NCI-H82 treated with DMSO at 0.1 percent for 48 hours (cell line): ENCODE data around the gene NR5A2.
"Not testable (repeated sequence)": the region's sequence is repeated elsewhere in the genome, so short reads cannot be mapped to it uniquely, and the experiment has no call there.

Source experiments
- DNase-seq: peaks from one replicate; lab custom pipeline; 2025; ENCODE audit not compliant: unreplicated experiment; lab: John Stamatoyannopoulos, UW

Gene NR5A2

DNA sequence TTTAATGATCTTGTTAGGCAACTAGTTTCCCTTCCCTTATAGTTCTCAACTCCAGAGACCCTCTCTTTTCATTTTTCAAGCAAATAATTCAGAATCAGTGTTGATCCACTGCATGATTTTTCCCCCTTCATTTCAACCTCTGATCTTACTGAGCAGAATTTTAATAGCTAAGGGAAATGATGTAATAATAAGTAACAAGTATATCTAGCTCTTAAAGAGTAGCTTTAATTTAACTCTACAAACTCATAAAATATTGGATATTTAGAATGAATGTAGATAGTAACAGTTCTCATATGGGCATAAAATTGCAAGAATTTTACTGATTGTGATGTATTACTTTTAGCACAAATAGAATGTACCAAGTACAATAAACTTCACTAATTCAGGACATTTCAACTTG lies 130.2 kb downstream of the NR5A2 start:
- no peak for DNase-seq

DNA sequence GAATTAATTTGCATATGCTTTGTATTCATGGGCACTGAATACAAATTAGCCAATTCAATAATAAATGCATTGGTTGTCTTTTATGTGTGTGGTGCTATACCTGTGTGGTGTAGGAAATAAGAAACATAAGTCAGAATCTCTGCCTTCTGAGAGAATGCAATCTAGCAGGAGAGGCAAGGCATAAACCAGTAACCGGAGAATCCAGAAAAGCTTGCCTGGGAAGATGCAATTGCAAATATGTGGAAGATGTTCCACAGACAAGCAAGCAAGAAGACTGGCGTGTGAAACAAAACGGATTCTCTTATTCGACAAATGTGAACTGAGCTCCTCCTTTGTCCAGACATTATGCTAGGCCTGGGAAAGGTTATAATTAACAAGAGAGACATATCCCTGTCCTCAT lies 134.3 kb downstream of the NR5A2 start:
- DNase-seq, result no peak

DNA sequence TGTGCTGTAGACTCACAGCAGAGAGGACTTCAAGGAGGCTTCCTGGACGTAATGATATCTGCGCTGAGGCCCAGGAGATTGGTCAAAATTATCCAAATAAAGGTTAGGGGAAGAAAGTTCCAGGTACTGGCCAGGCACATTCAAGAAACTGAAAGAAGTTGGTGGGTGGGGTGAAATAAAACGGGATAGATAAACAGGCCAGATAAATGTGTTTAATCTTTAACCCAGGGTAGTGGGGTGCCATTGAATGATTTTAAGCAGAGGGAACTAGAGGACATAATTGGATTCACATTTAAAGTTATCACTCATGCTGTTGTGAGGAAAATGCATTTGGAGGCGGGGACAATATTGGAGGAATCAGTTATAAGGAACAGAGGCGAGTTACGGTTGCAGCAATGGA lies 134.7 kb downstream of the NR5A2 start:
- no peak for DNase-seq

DNA sequence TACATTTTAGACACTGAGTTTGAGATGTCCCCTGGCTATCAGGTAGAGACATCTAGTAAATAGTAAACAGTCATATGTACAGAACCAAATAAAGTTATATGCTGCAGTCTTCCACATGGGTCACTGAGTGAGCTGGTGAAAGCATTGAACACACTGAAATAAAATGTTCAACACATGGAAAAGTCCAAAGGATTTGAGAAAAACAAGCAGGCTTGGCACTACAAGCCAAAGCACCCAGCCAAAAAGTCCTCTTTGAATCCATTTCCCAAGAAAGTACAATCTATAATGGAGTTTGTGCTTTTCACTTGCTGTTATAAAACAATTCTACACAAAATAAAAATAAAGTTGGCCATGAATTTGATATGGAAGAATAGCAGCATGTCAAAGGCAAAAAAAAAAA lies 135.4 kb downstream of the NR5A2 start:
- no peak for DNase-seq

DNA sequence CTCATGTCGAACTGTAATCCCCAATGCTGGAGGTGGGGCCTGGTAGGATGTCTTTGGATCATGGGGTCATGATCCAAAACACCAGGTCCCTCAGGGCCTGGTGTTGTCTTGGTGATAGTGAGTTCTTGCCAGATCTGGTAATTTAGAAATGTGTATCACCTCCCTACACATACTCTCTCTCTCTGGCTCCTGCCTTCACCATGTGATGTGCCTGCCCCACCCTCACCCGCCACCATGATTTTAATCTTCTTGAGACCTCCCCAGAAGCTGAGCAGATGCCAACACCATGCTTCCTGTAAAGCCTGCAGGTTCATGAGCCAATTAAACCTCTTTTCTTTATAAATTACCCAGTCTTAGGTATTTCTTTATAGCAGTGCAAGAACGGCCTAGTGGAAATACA lies 136.4 kb downstream of the NR5A2 start:
- DNase-seq, result no peak

DNA sequence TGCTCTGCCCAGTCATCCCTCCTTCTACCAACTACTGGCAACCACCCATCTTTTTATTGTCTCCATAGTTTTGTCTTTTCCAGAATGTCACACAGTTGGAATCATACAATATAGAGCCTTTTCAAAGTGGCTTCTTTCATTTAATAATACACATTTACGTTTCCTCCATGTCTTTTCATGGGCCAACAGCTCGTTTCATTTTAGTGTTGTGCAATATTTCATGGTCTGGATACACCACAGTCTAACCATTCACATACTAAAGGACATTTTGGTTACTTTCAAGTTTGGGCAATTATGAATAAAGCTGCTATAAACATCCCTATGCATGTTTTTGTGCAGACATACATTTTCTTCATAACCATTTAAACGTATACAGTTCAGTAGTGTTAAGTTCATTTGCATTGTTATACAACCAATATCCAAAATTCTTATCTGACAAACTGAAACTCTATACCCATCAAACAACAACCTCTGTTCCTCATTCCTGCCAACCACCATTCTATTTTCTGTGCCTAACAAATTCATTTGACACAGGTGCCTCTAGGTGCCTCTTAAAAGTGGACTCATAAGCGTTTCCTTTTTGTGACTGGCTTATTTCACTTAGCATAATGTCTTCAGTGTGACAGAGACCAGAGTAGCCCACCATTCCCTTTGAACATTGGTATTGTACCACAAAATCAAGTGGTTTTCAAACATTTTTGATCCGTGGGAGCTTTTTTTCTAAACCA lies 138.1 kb downstream of the NR5A2 start:
- no peak for DNase-seq

DNA sequence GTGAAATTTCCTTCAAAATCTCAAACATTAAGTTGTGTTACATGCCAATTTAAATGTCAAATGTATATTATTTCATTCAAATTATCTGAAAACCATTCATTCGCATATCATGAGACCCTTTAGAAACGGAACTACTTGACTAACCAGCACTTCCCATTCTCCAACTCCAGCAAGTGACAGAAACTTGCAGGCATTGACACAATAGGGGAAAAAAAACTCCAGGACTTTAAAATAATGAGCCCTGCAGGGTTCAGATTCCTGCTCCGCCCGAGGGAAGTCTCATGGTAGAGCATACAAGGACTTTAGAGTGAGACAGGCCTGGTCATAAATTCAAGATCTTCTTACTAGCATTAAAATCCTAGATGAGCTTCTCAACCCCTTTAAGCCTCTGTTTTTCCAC lies 138.9 kb downstream of the NR5A2 start:
- DNase-seq, result no peak

DNA sequence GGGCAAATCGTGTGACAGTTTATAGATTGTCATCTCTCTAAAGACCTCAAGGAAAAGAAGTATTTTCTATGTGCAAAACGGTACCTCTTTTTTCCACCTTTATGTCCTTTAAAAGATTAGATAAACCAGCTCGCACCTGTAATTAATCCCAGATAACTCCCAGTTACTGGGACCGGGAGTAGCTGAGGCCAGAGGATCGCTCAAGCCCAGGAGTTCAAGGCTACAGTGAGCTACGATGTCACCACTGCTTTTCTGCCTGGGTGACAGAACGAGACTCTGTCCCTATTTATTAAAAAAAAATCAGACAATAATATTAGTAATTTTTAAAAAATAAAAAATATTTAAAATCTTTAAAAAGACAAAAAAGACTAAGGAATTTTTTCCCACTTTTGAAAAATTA lies 141.4 kb downstream of the NR5A2 start:
- DNase-seq, result no peak

DNA sequence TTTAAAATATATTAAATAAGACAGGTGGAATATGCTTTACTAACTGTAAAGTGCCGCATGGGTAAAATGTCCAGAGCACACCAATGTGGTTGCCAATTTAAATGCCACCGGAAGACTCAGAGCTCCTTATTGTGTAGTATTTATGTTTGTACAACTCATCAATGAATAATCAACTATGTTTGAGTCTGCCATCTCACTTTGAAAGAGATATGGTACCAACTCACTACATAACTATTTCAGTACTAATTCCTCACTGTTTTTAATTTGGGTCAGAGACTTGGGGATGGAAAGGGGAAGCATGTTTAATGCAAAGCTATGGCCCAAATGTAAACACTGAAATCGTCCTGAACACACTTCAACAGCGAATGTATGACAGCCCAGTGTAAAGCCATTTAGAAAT lies 144.8 kb downstream of the NR5A2 start:
- no peak for DNase-seq

DNA sequence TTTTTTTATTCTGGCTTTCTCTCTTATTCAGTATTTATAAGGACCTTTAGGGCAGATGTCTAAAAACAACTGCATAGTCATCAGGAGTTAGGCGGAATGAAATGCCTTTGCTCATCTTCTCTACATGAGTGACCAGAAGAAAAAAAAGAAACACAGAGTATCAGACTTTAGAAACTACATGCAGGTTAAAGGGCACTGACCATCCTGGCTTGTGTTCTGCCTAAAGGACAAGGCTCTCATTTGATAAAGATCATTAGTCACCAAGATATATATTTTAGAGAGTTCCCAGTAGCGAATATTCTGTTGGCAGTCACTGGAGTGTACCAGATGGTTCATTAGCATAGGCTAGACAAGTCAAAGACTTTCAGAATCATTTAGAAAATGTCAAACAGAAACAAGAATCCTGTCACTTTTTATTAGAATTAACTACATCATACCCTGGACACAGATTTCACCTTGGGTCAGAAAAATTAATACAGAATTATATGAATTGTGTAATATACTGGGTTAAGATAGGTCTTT lies 145.6 kb downstream of the NR5A2 start:
- DNase-seq, result no peak

DNA sequence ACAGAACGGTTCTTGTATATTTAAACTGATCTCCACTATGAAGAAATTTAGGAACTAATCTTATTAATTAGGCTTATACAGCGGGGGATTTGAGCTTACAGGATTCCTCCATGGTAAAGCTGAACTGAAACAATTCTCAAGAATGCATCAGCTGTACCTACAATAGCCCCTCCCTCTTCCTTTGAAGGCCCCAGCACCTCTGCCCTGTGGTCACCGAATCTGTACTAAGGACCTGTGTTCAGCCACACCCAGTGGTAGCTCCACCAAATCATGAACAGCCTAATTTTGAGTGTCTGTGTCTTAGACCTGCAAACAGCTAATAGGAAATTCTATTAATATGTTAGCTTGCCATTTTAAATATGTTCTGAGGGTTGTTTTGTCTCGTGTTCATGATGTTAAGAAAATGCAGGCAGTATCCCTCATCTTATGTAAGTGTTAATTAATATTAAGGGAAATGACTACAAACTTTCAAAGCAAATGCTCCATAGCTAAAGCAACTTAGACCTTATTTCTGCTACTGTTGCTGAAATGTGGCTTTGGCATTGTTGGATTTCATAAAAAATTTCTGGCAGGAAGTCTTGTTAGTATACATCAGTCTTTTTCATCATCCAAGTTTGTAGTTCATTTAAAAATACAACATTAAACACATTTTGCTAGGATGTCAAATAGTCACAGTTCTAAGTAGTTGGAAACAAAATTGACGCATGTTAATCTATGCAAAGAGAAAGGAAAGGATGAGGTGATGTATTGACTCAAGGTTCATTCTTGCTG lies 147.2 kb downstream of the NR5A2 start:
- DNase-seq, result no peak

DNA sequence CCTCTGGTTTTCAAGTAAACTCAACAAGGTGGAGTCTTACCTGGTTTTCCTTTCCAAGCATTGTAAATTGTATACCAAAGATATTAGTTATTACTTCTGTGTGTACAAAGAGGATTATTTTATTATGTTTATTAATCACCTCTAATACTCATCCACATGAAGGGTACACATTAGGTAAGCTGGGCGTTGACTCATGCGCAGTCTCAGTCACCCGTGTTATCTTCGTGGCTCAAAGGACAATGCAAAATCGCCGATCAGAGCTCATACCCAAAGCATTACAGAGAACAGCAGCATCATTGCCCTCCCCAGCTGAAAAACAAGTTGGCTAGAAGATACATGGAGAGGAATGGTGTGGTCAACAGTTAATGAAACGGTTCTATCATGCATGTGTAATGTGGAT lies 148.7 kb downstream of the NR5A2 start:
- no peak for DNase-seq

DNA sequence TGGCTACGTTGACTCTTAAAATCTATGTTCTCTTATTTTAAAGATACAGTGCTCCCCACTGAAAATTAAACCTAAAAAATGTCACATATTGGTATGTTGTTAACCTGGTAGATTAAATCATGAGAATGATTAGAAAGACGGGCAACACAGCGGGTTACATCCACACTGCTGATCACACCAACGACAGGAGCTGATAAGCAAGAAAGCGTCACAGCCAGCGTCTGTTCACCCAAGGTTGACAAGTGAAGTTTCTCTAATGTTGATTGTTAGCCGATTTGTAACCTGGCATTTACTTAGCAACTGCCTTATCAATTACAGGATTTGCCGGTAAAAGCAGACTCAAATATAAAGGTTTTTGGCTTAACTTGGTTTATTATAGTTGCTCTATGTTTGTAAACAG lies 149.3 kb downstream of the NR5A2 start:
- DNase-seq, result no peak

DNA sequence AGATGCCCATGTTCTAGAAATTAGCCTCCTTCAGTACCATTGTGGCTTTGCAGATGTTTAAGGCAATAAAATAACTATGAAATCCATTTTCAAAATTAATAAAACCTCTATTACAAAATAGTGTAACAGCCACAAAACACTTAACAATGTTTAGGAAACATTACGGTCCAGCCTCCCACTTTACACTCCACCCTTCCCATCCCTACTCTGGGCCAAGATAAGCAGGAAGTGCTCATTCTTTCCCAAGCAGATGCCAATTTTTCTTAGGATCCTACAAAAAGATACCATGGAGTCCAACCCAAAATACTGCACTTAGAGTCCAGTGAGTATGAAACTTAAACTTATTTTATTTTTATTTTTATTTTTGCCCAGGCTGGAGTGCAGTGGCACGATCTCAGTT lies 150.8 kb downstream of the NR5A2 start:
- no peak for DNase-seq

DNA sequence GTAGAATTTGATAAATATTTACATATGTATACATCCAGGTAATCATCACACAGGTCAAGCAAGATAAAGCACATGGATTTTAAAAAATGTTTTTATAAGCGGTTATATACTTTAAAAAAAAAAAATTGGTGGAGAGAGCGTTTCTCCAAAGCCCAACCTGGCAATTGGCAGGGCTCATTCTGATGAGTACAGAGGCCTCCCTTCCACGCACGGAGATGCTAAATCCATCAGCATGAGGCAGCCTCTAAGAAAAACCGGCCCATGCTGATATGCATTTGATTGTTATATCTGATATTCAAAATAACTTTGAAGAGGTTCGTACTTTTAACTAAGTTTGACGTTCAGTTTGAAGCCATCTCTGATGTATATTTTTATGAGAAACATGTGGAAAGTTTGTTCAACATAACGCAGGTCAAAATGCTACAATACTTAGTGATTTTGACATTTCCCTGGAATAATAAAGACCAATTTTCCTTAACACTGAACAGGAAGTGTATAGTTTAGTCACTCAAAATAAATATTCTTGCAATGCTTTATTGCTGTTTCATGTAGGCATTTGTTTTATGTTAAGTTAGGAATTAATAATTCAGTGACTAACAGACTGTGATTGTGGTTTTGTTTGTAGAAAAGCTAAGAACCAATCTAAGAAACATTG lies 151.7 kb downstream of the NR5A2 start:
- no peak for DNase-seq

DNA sequence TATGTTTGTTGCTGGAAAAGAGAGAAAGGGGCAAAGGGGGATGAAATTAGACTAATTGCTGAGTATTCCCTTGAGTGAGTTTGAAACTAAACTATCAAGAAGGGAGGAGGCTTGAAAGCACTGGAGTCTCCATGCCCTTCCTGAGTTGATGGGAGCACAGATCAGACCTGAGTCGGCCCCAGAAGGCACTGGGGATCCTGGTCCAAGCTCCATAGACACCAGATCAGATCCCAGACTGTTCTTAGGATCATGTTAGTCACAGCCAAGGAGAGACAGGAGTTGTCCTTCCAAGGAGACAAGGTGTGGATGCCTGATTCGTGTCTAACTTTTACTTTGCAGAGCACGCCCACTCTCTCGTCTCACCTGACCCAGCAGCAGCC lies 152.3 kb downstream of the NR5A2 start:
- DNase-seq, result no peak

DNA sequence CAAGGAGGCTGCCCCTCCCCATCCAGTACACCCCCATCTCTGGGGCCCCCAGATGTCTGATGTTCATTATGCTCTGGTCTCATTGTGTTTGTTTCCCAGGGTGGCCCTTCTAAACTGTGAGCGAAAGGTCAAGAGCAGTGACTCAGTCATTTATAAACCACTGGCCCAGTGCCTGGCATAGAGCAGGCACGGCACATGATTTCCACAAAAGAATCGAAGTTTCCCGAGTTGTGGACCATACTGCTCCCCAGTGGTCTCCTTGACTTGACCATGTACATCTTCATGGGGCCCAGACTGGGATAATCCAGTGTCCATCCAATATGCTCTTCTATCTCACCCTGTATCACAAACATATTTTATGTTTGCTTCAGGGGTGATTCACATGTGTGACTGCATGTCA lies 153.3 kb downstream of the NR5A2 start:
- DNase-seq, result no peak

DNA sequence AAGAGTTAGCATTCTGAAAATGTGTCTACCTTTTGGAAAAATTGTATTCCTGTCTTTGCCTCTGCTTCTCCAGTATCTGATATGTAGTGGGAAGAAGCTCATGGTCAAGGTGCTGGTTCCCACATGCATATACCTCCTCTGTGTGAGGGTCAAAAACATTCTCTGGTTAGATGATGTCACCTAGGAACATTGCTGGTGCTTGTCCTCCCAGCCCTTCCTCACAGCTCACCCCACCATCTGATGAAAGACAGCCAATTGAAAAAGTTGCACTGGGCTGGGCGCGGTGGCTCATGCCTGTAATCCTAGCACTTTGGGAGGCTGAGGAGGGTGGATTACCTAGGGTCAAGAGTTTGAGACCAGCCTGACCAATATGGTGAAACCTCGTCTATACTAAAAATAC lies 154.4 kb downstream of the NR5A2 start:
- no peak for DNase-seq

DNA sequence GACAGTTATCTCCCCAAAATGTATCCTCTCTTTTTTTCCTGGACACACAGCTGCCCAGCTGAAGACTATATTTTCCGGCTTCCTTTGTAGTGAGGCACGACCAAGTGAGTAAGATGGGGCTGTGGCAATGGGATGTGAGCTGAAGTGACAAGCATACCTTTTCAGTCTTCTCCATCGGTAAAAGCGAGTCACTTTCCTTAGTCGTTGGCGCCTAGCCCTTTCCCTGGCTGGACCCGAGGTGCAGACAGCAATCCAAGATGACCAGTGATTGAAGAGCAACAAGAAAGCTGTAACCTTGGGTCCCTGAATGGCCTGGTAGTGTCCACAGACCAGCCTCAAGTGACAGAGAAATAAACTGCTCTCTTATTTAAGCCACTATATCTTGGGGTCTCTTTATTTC lies 155.2 kb downstream of the NR5A2 start:
- DNase-seq, result no peak

DNA sequence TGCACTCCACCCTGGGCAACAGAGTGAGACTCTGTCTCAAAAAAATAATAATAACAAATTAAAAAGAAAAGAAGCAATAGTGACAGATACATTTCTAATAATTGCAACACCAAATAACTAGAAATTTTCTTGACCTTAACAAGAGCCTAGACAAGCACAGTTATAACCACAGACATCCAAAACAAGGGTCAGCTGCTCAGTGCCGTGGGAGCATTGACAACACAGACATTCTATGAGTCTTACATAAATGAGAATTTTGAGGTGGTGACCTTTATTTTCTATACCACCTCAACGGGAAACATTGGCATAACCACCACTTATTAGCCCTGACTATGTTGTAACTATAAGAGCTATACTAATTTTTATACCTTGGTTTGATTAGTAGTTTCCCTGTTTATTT lies 156.1 kb downstream of the NR5A2 start:
- DNase-seq, result no peak

DNA sequence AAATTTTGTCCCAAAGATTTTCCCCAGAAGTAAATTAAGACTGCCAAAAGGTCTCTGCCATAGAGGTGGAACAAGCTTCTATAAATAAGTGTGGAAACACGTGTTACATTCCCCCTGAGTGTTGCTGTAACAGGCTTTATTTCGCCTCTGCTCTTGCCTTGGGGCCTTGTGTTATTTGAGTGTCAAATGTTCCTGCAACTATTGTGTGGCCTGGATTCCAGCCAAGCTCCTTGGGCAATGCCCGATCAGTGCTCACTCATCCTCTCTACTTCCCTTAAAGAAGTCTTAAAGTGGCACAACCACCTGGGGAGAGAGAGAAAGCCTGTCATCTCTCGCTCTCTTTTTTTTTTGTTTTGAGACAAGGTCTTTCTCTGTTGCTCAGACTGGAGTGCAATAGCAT lies 156.7 kb downstream of the NR5A2 start:
- no peak for DNase-seq

DNA sequence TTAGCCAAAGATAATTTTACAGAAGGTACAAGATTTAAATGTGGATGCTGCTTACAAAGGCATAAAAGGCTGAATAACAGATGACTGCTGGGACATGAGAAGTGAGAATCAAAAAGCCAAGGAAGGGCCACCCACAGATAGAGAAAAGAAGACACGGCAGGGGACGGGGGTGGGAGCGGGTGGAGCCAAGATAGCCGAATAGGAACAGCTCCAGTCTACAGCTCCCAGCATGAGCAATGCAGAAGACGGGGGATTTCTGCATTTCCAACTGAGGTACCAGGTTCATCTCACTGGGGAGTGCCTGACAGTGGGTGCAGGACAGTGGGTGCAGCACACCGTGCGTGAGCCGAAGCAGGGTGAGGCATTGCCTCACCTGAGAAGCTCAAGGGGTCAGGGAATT lies 157.7 kb downstream of the NR5A2 start:
- not testable (repeated sequence) for DNase-seq
